CD14-positive monocyte (primary cell): ENCODE data around the gene E2F7. TPM values are rescaled to one million over a fixed set of nuclear protein-coding genes. Genes with fewer than 3 reads are reported as not detected.
A peak's percentile ranks its signal among the peaks of the same experiment; 100 is the strongest.

ENCODE experiments used
- DNase-seq, 3 donors: peaks; one replicate each; pipeline ENCODE4 v3.0.0-alpha.2; 2011 to 2022
- H2AFZ ChIP-seq: 2 replicates; pipeline ENCODE4 v1.6.0; 2012; ENCODE audit warnings: mild to moderate bottlenecking, low read depth, low read length, inconsistent platforms; ENCODE audit not compliant: insufficient read depth, poor library complexity, severe bottlenecking
- H3K27ac ChIP-seq, 2 donors: 1 replicate in 1 of 2; 2 replicates in 1 of 2; pipeline ENCODE4 v1.5.1; 2012 to 2013; ENCODE audit warnings: low read length in 2 of 2, control low read depth in 1 of 2, inconsistent platforms in 1 of 2, low read depth in 1 of 2, mild to moderate bottlenecking in 1 of 2
- H3K27me3 ChIP-seq, 2 donors: one replicate each; pipeline versions ENCODE4 v1.6.0 to v1.6.1; 2011 to 2013; ENCODE audit warnings: low read length in 2 of 2; ENCODE audit not compliant: control insufficient read depth in 2 of 2, insufficient read depth in 2 of 2
- H3K36me3 ChIP-seq, 2 donors: replicated peaks in 1 of 2; 1 replicate in 1 of 2; 2 replicates in 1 of 2; pipeline versions ENCODE4 v1.5.1 to v1.6.1; 2012 to 2013; ENCODE audit warnings: low read length in 2 of 2, control low read depth in 1 of 2, inconsistent platforms in 1 of 2, mild to moderate bottlenecking in 1 of 2; ENCODE audit not compliant: insufficient read depth in 2 of 2, control insufficient read depth in 1 of 2
- H3K4me1 ChIP-seq, 2 donors: 1 replicate in 1 of 2; 2 replicates in 1 of 2; pipeline versions ENCODE4 v1.5.1 to v1.6.1; 2012 to 2013; ENCODE audit warnings: low read length in 2 of 2, control low read depth in 1 of 2, inconsistent platforms in 1 of 2, mild to moderate bottlenecking in 1 of 2, moderate library complexity in 1 of 2; ENCODE audit not compliant: insufficient read depth in 2 of 2, control insufficient read depth in 1 of 2
- H3K4me2 ChIP-seq: replicated peaks from 2 replicates; pipeline ENCODE3; 2012; ENCODE audit warnings: low read length, moderate library complexity, mild to moderate bottlenecking; ENCODE audit not compliant: poor library complexity, severe bottlenecking; ENCODE audit errors: extremely low read depth
- H3K4me3 ChIP-seq, 3 experiments: fragments of 200-600 bp in 1 of 3; sonication (generic) in 1 of 3; replicated peaks in 1 of 3; 1 replicate in 2 of 3; 2 replicates in 1 of 3; pipeline ENCODE4 v1.5.1; 2011 to 2013; ENCODE audit warnings: low read length in 3 of 3, mild to moderate bottlenecking in 3 of 3, control low read depth in 2 of 3, low read depth in 2 of 3, inconsistent platforms in 1 of 3, moderate library complexity in 1 of 3
- H3K79me2 ChIP-seq: 2 replicates; pipeline ENCODE4 v1.6.0; 2012; ENCODE audit warnings: mild to moderate bottlenecking, control low read depth, inconsistent platforms, low read length, moderate library complexity; ENCODE audit not compliant: insufficient read depth
- H3K9ac ChIP-seq: 2 replicates; pipeline ENCODE4 v1.6.0; 2017; ENCODE audit warnings: low read length, mild to moderate bottlenecking; ENCODE audit not compliant: insufficient read depth, poor library complexity, severe bottlenecking
- H3K9me3 ChIP-seq, 2 donors: replicated peaks in 1 of 2; 1 replicate in 1 of 2; 2 replicates in 1 of 2; pipeline versions ENCODE4 v1.5.1 to v1.6.1; 2012 to 2013; ENCODE audit warnings: low read length in 2 of 2, control low read depth in 1 of 2; ENCODE audit not compliant: control insufficient read depth in 1 of 2, insufficient read depth in 1 of 2
- H4K20me1 ChIP-seq: 2 replicates; pipeline ENCODE4 v1.6.0; 2012; ENCODE audit warnings: mild to moderate bottlenecking, low read length, control low read depth, moderate library complexity; ENCODE audit not compliant: insufficient read depth
- H3K27ac Mint-ChIP-seq, 7 donors: one replicate each; pipeline ENCODE4 v1.8.0; 2020; ENCODE audit warnings: mild to moderate bottlenecking in 7 of 7, mixed read lengths in 7 of 7, moderate library complexity in 6 of 7, inconsistent platforms in 2 of 7
- H3K27me3 Mint-ChIP-seq, 3 donors: one replicate each; pipeline ENCODE4 v1.8.0; 2021 to 2022; ENCODE audit warnings: low read depth in 3 of 3, mild to moderate bottlenecking in 3 of 3, mixed read lengths in 3 of 3, moderate library complexity in 3 of 3, inconsistent platforms in 1 of 3
- H3K36me3 Mint-ChIP-seq, 2 donors: one replicate each; pipeline ENCODE4 v1.8.0; 2020; ENCODE audit warnings: mixed read lengths in 2 of 2, inconsistent platforms in 1 of 2, mild to moderate bottlenecking in 1 of 2
- H3K4me1 Mint-ChIP-seq: one replicate; pipeline ENCODE4 v1.8.0; 2020; ENCODE audit warnings: mild to moderate bottlenecking, mixed read lengths
- H3K4me3 Mint-ChIP-seq, 2 donors: one replicate each; pipeline ENCODE4 v1.8.0; 2020; ENCODE audit warnings: mild to moderate bottlenecking in 2 of 2, mixed read lengths in 2 of 2, moderate library complexity in 1 of 2
- H3K9me3 Mint-ChIP-seq, 7 donors: one replicate each; pipeline ENCODE4 v1.8.0; 2020 to 2022; ENCODE audit warnings: mixed read lengths in 7 of 7, mild to moderate bottlenecking in 6 of 7, moderate library complexity in 6 of 7, inconsistent platforms in 2 of 7
- CTCF ChIP-seq: fragments of 200-600 bp; IDR thresholded peaks from one replicate; pipeline ENCODE4 v1.8.0; 2022; ENCODE audit warnings: antibody characterized with exemption, mild to moderate bottlenecking
- WGBS: methylation state at CpG from one replicate; pipeline ENCODE4 v1.1.5; 2013; ENCODE audit warnings: missing lambda C conversion rate; ENCODE audit not compliant: insufficient coverage; 5-methylcytosine and 5-hydroxymethylcytosine counted together
- intact Hi-C, 2 donors: fragments of 100-400 bp; cut with micrococcal nuclease; formaldehyde crosslinking; loops; one replicate each; pipeline versions ENCODE4 v1.15.0 to v1.15.1; 2023
- polyA plus RNA-seq, 3 donors: library from polyadenylated mRNA; depleted of rRNA in 1 of 3; unstranded in 2 of 3; stranded (reverse) in 1 of 3; fragments of 300-500 nt in 2 of 3; fragments of >200 nt in 1 of 3; fragmentation: Illumina TruSeq in 2 of 3; gene quantifications; 1 replicate in 2 of 3; 2 replicates in 1 of 3; pipeline ENCODE4 v1.2.3, GENCODE V29; 2012 to 2021

The E2F7 gene
- polyA plus RNA-seq, 3 donors, result not detected

GRCh38 chr12:77032406-77032805, 33.0 kb downstream of the E2F7 start:
- H3K4me1 ChIP-seq, result no peaks in the 10 kb centered on the region
- Mint-ChIP-seq H3K36me3 (peaks cover 39 to 61% of the 10 kb centered on the region in 2 donors), H3K9me3 (peaks cover 0 to 3% (median 1%) of the 10 kb centered on the region in 7 donors), H3K4me1 (peaks cover 3% of the 10 kb centered on the region), H3K4me3 (no peak overlapping the region), H3K27ac (peak overlapping the region in 2 of 7 donors; percentile 26 to 42), H3K27me3 (no peaks in the 10 kb centered on the region)
- no peaks in the 10 kb centered on the region for H3K79me2 ChIP-seq
- H3K9ac ChIP-seq, result no peak overlapping the region
- no peak overlapping the region for H2AFZ ChIP-seq
- H3K9me3 ChIP-seq, result no peaks in the 10 kb centered on the region
- TF ChIP-seq CTCF, result no peak
- peak overlapping the region in 1 of 2 donors; percentile 17 for H3K27ac ChIP-seq
- DNase-seq, result peak; percentile 7 to 44 (median 8)
- H3K36me3 ChIP-seq, result peaks cover 8 to 47% of the 10 kb centered on the region in 2 donors
- no peak overlapping the region for H3K4me2 ChIP-seq
- intact Hi-C loops, result no loop called here
- H3K4me3 ChIP-seq, result no peak overlapping the region
- 50% methylated on average over 1 of the region's 2 CpGs for WGBS
- H4K20me1 ChIP-seq, result no peaks in the 10 kb centered on the region
- H3K27me3 ChIP-seq, result no peaks in the 10 kb centered on the region

- Mint-ChIP-seq H3K9me3 (peaks cover 0 to 2% (median 0%) of the 10 kb centered on the region in 7 donors), H3K36me3 (peaks cover 34 to 54% of the 10 kb centered on the region in 2 donors)
Observed at GRCh38 chr12:77031745-77032144, 33.6 kb downstream of the E2F7 start.

More at GRCh38 chr12:77031745-77032144, 33.6 kb downstream of the E2F7 start:
- peaks cover 3% of the 10 kb centered on the region for H3K4me1 Mint-ChIP-seq
- peak; percentile 6 to 59 (median 36) for DNase-seq
- peak overlapping the region in 4 of 7 donors; percentile 4 to 64 (median 16) for H3K27ac Mint-ChIP-seq
- H4K20me1 ChIP-seq, result no peaks in the 10 kb centered on the region
- no peaks in the 10 kb centered on the region for H3K4me1 ChIP-seq
- no peak overlapping the region for H3K4me3 ChIP-seq
- H3K27ac ChIP-seq, result peak overlapping the region in 1 of 2 donors; percentile 17
- no peak overlapping the region for H3K4me2 ChIP-seq
- no peak overlapping the region for H3K4me3 Mint-ChIP-seq
- no peak overlapping the region for H3K9ac ChIP-seq
- intact Hi-C loops, result no loop called here
- no peaks in the 10 kb centered on the region for H3K27me3 Mint-ChIP-seq
- no peaks in the 10 kb centered on the region for H3K27me3 ChIP-seq
- TF ChIP-seq CTCF, result no peak
- no peak overlapping the region for H2AFZ ChIP-seq
- 85% methylated on average over 2 of the region's 4 CpGs for WGBS
- H3K9me3 ChIP-seq, result no peaks in the 10 kb centered on the region
- no peaks in the 10 kb centered on the region for H3K79me2 ChIP-seq
- peaks cover 8 to 53% of the 10 kb centered on the region in 2 donors for H3K36me3 ChIP-seq
